Breast epithelium (tissue), 4 donors: ENCODE data around the gene NEDD9. TPM values are rescaled to one million over a fixed set of nuclear protein-coding genes. Genes with fewer than 3 reads are reported as not detected.

Experiments used
- DNase-seq, 2 donors: peaks; one replicate each; pipeline ENCODE4 v3.0.0-alpha.2; 2019; ENCODE audit warnings: low spot score in 2 of 2
- H3K27ac ChIP-seq, 2 donors: fragments of 200-600 bp; sonication (generic) in 1 of 2; one replicate each; pipeline ENCODE4 v1.5.1; 2016 to 2019; ENCODE audit warnings: mild to moderate bottlenecking in 1 of 2
- H3K27me3 ChIP-seq, 2 donors: fragments of 200-600 bp; sonication (generic) in 1 of 2; one replicate each; pipeline versions ENCODE4 v1.5.1 to v1.6.0; 2017 to 2019; ENCODE audit warnings: control low read depth in 1 of 2, mild to moderate bottlenecking in 1 of 2
- H3K36me3 ChIP-seq: fragments of 200-600 bp; one replicate; pipeline ENCODE4 v1.5.1; 2019
- H3K4me1 ChIP-seq, 2 donors: fragments of 200-600 bp; sonication (generic); one replicate each; pipeline ENCODE4 v1.5.1; 2016 to 2019; ENCODE audit warnings: control low read depth in 1 of 2
- H3K4me3 ChIP-seq, 3 donors: fragments of 200-600 bp; sonication (generic); 1 replicate in 2 of 3; 2 replicates in 1 of 3; pipeline ENCODE4 v1.5.1; 2016 to 2019; ENCODE audit warnings: mild to moderate bottlenecking in 3 of 3, moderate library complexity in 2 of 3
- H3K9me3 ChIP-seq, 2 donors: fragments of 200-600 bp; sonication (generic) in 1 of 2; one replicate each; pipeline ENCODE4 v1.5.1; 2016 to 2019; ENCODE audit warnings: control low read depth in 1 of 2
- CTCF ChIP-seq, 3 donors: fragments of 450-650 bp; IDR thresholded peaks; one replicate each; pipeline ENCODE4 v1.5.1; 2016 to 2017; ENCODE audit warnings: antibody characterized with exemption in 3 of 3, mild to moderate bottlenecking in 3 of 3, moderate library complexity in 3 of 3
- POLR2A ChIP-seq: fragments of 450-650 bp; IDR thresholded peaks from one replicate; pipeline ENCODE4 v1.6.1; 2016; ENCODE audit warnings: antibody characterized with exemption, mild to moderate bottlenecking, moderate library complexity
- POLR2AphosphoS5 ChIP-seq, 3 donors: sonication (generic); formaldehyde crosslinking; IDR thresholded peaks; one replicate each; pipeline ENCODE4 v1.6.1; 2017; ENCODE audit warnings: antibody characterized with exemption in 3 of 3
- intact Hi-C: fragments of 100-400 bp; cut with DNase I; formaldehyde crosslinking; loops from one replicate; pipeline ENCODE4 v1.15.1; 2023; ENCODE audit warnings: low total_unique reads
- total RNA-seq, 3 donors: library from RNA; depleted of rRNA; stranded (reverse); fragments of >200 nt; gene quantifications; one replicate each; pipeline ENCODE4 v1.1.0, GENCODE V29; 2016

NEDD9 gene
- total RNA-seq = 100 to 1,000 TPM in 1 of 3 donors, 10 to 100 TPM in 2; 41.4 to 108 (median 79.2) TPM

- intact Hi-C loops = no loop called here
- H3K36me3 ChIP-seq = no peaks in the 10 kb centered on the region
- peak within 1 kb of the TSS; percentile 93 to 98 for H3K27ac ChIP-seq
- H3K4me3 ChIP-seq = peak within 1 kb of the TSS; percentile 62 to 83 (median 79)
- no peaks in the 10 kb centered on the region for H3K4me1 ChIP-seq
- peak; percentile 94 for TF ChIP-seq POLR2A
- TF ChIP-seq POLR2AphosphoS5 (IDR thresholded peaks at IDR 0.05) = peak; percentile 89 to 99 (median 98)
- TF ChIP-seq CTCF (IDR thresholded peaks at IDR 0.05) = no peak
- DNase-seq = peak; percentile 97 to 98
- no peaks in the 10 kb centered on the region for H3K9me3 ChIP-seq
- H3K27me3 ChIP-seq = no peaks in the 10 kb centered on the region
These were observed at the start of gene NEDD9 for GRCh38 chr6:11232193-11232769. TSS of gene NEDD9 (minus strand) at chr6:11232668. CDS start at chr6:11232515, 153 bp downstream.

GRCh38 chr6:11282245-11282644, 49.8 kb upstream of the NEDD9 start:
- Histone ChIP-seq H3K27ac (no peak overlapping the region), H3K27me3 (no peaks in the 10 kb centered on the region), H3K4me1 (peaks cover 0 to 6% of the 10 kb centered on the region in 2 donors), H3K36me3 (no peaks in the 10 kb centered on the region), H3K4me3 (no peak overlapping the region), H3K9me3 (no peaks in the 10 kb centered on the region)
- no peak for TF ChIP-seq POLR2A
- TF ChIP-seq POLR2AphosphoS5 (IDR thresholded peaks at IDR 0.05) = no peak
- no peak for TF ChIP-seq CTCF (IDR thresholded peaks at IDR 0.05)
- DNase-seq = no peak
- intact Hi-C loops = no loop called here

GRCh38 chr6:11280394-11280793, 47.9 kb upstream of the NEDD9 start:
- no peaks in the 10 kb centered on the region for H3K27me3 ChIP-seq
- intact Hi-C loops = no loop called here
- no peak overlapping the region for H3K4me3 ChIP-seq
- TF ChIP-seq CTCF (IDR thresholded peaks at IDR 0.05) = no peak
- no peak for TF ChIP-seq POLR2A
- TF ChIP-seq POLR2AphosphoS5 (IDR thresholded peaks at IDR 0.05) = no peak
- H3K4me1 ChIP-seq = peaks cover 0 to 10% of the 10 kb centered on the region in 2 donors
- no peak for DNase-seq
- H3K36me3 ChIP-seq = no peaks in the 10 kb centered on the region
- H3K27ac ChIP-seq = no peak overlapping the region
- H3K9me3 ChIP-seq = no peaks in the 10 kb centered on the region

GRCh38 chr6:11279284-11279689, 46.8 kb upstream of the NEDD9 start:
- H3K36me3 ChIP-seq = no peaks in the 10 kb centered on the region
- intact Hi-C loops = no loop called here
- H3K27me3 ChIP-seq = no peaks in the 10 kb centered on the region
- H3K27ac ChIP-seq = no peak overlapping the region
- TF ChIP-seq POLR2AphosphoS5 (IDR thresholded peaks at IDR 0.05) = no peak
- no peak for TF ChIP-seq CTCF (IDR thresholded peaks at IDR 0.05)
- TF ChIP-seq POLR2A = no peak
- H3K4me3 ChIP-seq = peak overlapping the region in 1 of 3 donors; percentile 24
- peaks cover 0 to 10% of the 10 kb centered on the region in 2 donors for H3K4me1 ChIP-seq
- DNase-seq = no peak
- H3K9me3 ChIP-seq = no peaks in the 10 kb centered on the region

- Histone ChIP-seq H3K27me3 (no peaks in the 10 kb centered on the region), H3K27ac (peak overlapping the region; percentile 0 to 45), H3K9me3 (no peaks in the 10 kb centered on the region), H3K36me3 (no peaks in the 10 kb centered on the region), H3K4me3 (no peak overlapping the region), H3K4me1 (peaks cover 0 to 10% of the 10 kb centered on the region in 2 donors)
- DNase-seq = no peak
- intact Hi-C loops = no loop called here
- TF ChIP-seq CTCF (IDR thresholded peaks at IDR 0.05) (no peak), POLR2A (no peak), POLR2AphosphoS5 (IDR thresholded peaks at IDR 0.05) (no peak)
These were observed 45.7 kb upstream of the NEDD9 start for GRCh38 chr6:11278207-11278559.
